WTC11 (cell line): ENCODE data around the gene NCAM2. TPM values are rescaled to one million over a fixed set of nuclear protein-coding genes. Genes with fewer than 3 reads are reported as not detected.

Experiments
- ATAC-seq: fragments of 200-7000 bp; cut with Tn5 transposase; 2 replicates; pipeline ENCODE4 v1.10.0; 2021; ENCODE audit warnings: mild to moderate bottlenecking, moderate library complexity
- CTCF ChIA-PET: fragments of 300-600 bp; sonication (Branson Sonifier 250); formaldehyde crosslinking; loops from one replicate; lab custom pipeline; 2021; ENCODE audit warnings: antibody characterized with exemption; lab: Charles Lee
- POLR2A ChIA-PET: fragments of 350-600 bp; sonication (Branson Sonifier 250); formaldehyde crosslinking; loops from one replicate; lab custom pipeline; 2021; ENCODE audit warnings: antibody characterized with exemption; lab: Charles Lee
- DNase-seq: peaks from one replicate; pipeline ENCODE4 v3.0.0; 2021; ENCODE audit warnings: low spot score
- H3K27ac Mint-ChIP-seq: 2 replicates; pipeline ENCODE4 v1.8.0; 2021; ENCODE audit warnings: mixed read lengths
- H3K27me3 Mint-ChIP-seq: 2 replicates; pipeline ENCODE4 v1.8.0; 2021; ENCODE audit warnings: low read depth, mild to moderate bottlenecking, moderate library complexity, mixed read lengths
- H3K36me3 Mint-ChIP-seq: 2 replicates; pipeline ENCODE4 v1.8.0; 2021; ENCODE audit warnings: mixed read lengths
- H3K4me1 Mint-ChIP-seq: 2 replicates; pipeline ENCODE4 v1.8.0; 2022; ENCODE audit warnings: mixed read lengths
- H3K4me3 Mint-ChIP-seq: 2 replicates; pipeline ENCODE4 v1.8.0; 2021; ENCODE audit warnings: mild to moderate bottlenecking, moderate library complexity, mixed read lengths
- H3K9me3 Mint-ChIP-seq: 2 replicates; pipeline ENCODE4 v1.8.0; 2021; ENCODE audit warnings: mixed read lengths
- CREM ChIP-seq: sonication (generic); formaldehyde crosslinking; IDR thresholded peaks from 2 replicates; pipeline ENCODE4 v1.8.1; 2022; ENCODE audit warnings: mild to moderate bottlenecking, missing genetic modification reagents, moderate library complexity
- ESRRA ChIP-seq: sonication (generic); formaldehyde crosslinking; IDR thresholded peaks from 2 replicates; pipeline ENCODE4 v1.8.1; 2022; ENCODE audit warnings: mild to moderate bottlenecking, missing genetic modification reagents, borderline replicate concordance
- FOXJ3 ChIP-seq: sonication (generic); formaldehyde crosslinking; IDR thresholded peaks from 2 replicates; pipeline ENCODE4 v1.9.0; 2021; ENCODE audit warnings: missing genetic modification reagents, mild to moderate bottlenecking, borderline replicate concordance
- GTF2I ChIP-seq: fragments of 250-450 bp; sonication (Bioruptor Pico); conservative IDR thresholded peaks from 2 replicates; pipeline ENCODE4 v1.4.0; 2021; ENCODE audit warnings: mild to moderate bottlenecking
- JAZF1 ChIP-seq: fragments of 250-450 bp; sonication (Bioruptor Pico); IDR thresholded peaks from 2 replicates; pipeline ENCODE4 v1.9.0; 2021; ENCODE audit warnings: moderate library complexity, mild to moderate bottlenecking, inconsistent platforms
- MYBL2 ChIP-seq: sonication (generic); formaldehyde crosslinking; IDR thresholded peaks from 2 replicates; pipeline ENCODE4 v1.8.1; 2023; ENCODE audit warnings: mild to moderate bottlenecking, moderate library complexity, missing genetic modification reagents
- NFYB ChIP-seq: sonication (generic); formaldehyde crosslinking; conservative IDR thresholded peaks from 2 replicates; pipeline ENCODE4 v1.8.0; 2022; ENCODE audit warnings: low read depth, missing genetic modification reagents
- SMAD3 ChIP-seq: sonication (generic); formaldehyde crosslinking; IDR thresholded peaks from 2 replicates; pipeline ENCODE4 v1.8.0; 2022; ENCODE audit warnings: missing genetic modification reagents, mild to moderate bottlenecking, borderline replicate concordance
- TCF7 ChIP-seq: sonication (generic); formaldehyde crosslinking; IDR thresholded peaks from 2 replicates; pipeline ENCODE4 v1.8.0; 2022; ENCODE audit warnings: mild to moderate bottlenecking, low read depth, missing genetic modification reagents, moderate library complexity
- TEAD1 ChIP-seq: sonication (generic); formaldehyde crosslinking; IDR thresholded peaks from 2 replicates; pipeline ENCODE4 v1.8.0; 2022; ENCODE audit warnings: mild to moderate bottlenecking, missing genetic modification reagents
- ZBTB21 ChIP-seq: sonication (generic); formaldehyde crosslinking; IDR thresholded peaks from 2 replicates; pipeline ENCODE4 v1.8.1; 2023; ENCODE audit warnings: mild to moderate bottlenecking, missing genetic modification reagents, borderline replicate concordance
- ZNF219 ChIP-seq: sonication (generic); formaldehyde crosslinking; IDR thresholded peaks from 2 replicates; pipeline ENCODE4 v1.8.0; 2023; ENCODE audit warnings: missing genetic modification reagents, mild to moderate bottlenecking, borderline replicate concordance
- ZNF423 ChIP-seq: fragments of 250-450 bp; sonication (Bioruptor Pico); IDR thresholded peaks from 2 replicates; pipeline ENCODE4 v2.1.2; 2022; ENCODE audit warnings: mild to moderate bottlenecking, moderate library complexity
- total RNA-seq: library from RNA; stranded (reverse); gene quantifications from 3 replicates; pipeline ENCODE4 v1.2.3, GENCODE V29; 2021
- TF ChIP-seq, protein P1 (sequence below): sonication (generic); formaldehyde crosslinking; IDR thresholded peaks from 2 replicates; pipeline ENCODE4 v1.8.1; 2023; ENCODE audit warnings: mild to moderate bottlenecking, missing genetic modification reagents, moderate library complexity
- TF ChIP-seq, protein P2 (sequence below): sonication (generic); formaldehyde crosslinking; IDR thresholded peaks from 2 replicates; pipeline ENCODE4 v1.8.1; 2022; ENCODE audit warnings: mild to moderate bottlenecking, missing genetic modification reagents, moderate library complexity, borderline replicate concordance
- TF ChIP-seq, protein P3 (sequence below): fragments of 250-450 bp; sonication (Bioruptor Pico); IDR thresholded peaks from 2 replicates; pipeline ENCODE4 v1.9.0; 2021; ENCODE audit warnings: mild to moderate bottlenecking
- TF ChIP-seq, protein P4 (sequence below): sonication (generic); formaldehyde crosslinking; IDR thresholded peaks from 2 replicates; pipeline ENCODE4 v1.8.0; 2023; ENCODE audit warnings: missing genetic modification reagents, mild to moderate bottlenecking, borderline replicate concordance
- TF ChIP-seq, protein P5 (sequence below): sonication (generic); formaldehyde crosslinking; IDR thresholded peaks from 2 replicates; pipeline ENCODE4 v1.8.0; 2022; ENCODE audit warnings: missing genetic modification reagents
- TF ChIP-seq, protein P6 (sequence below): sonication (generic); formaldehyde crosslinking; IDR thresholded peaks from 2 replicates; pipeline ENCODE4 v1.8.1; 2022; ENCODE audit warnings: low read depth, mild to moderate bottlenecking, moderate library complexity, missing genetic modification reagents, borderline replicate concordance
- TF ChIP-seq, protein P7 (sequence below): sonication (generic); formaldehyde crosslinking; IDR thresholded peaks from 2 replicates; pipeline ENCODE4 v1.8.1; 2022; ENCODE audit warnings: missing genetic modification reagents, borderline replicate concordance

The NCAM2 gene
- total RNA-seq, 1 experiment from 2014 or later = 1.6 TPM

DNA sequence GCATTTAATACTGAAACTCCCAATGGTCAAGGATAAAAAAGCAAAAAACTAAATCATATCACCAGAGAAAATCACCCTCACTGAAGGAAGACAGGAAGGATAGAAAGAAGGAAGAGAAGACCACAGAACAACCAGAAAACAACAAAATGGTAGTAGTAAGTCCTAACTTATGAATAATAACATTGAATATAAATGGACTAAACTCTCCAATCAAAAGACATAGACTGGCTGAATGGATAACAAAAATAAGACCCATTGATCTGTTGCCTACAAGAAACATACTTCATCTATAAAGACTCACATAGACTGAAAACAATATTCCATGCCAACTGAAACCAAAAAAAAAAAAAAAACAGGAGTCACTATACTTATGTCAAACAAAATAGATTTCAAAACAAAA lies 347.7 kb downstream of the NCAM2 start:
- peaks cover 14% of the 10 kb centered on the region for H3K36me3 Mint-ChIP-seq
- H3K4me1 Mint-ChIP-seq = no peaks in the 10 kb centered on the region
- no peak overlapping the region for H3K27ac Mint-ChIP-seq
- TF ChIP-seq, protein P1, sequence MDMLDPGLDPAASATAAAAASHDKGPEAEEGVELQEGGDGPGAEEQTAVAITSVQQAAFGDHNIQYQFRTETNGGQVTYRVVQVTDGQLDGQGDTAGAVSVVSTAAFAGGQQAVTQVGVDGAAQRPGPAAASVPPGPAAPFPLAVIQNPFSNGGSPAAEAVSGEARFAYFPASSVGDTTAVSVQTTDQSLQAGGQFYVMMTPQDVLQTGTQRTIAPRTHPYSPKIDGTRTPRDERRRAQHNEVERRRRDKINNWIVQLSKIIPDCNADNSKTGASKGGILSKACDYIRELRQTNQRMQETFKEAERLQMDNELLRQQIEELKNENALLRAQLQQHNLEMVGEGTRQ (CRISPR knock-in tag) = no peak
- TF ChIP-seq ZBTB21 (CRISPR knock-in tag) (no peak), NFYB (no peak), FOXJ3 (CRISPR knock-in tag) (no peak), CREM (CRISPR knock-in tag) (no peak), MYBL2 (no peak)
- TF ChIP-seq, protein P2, sequence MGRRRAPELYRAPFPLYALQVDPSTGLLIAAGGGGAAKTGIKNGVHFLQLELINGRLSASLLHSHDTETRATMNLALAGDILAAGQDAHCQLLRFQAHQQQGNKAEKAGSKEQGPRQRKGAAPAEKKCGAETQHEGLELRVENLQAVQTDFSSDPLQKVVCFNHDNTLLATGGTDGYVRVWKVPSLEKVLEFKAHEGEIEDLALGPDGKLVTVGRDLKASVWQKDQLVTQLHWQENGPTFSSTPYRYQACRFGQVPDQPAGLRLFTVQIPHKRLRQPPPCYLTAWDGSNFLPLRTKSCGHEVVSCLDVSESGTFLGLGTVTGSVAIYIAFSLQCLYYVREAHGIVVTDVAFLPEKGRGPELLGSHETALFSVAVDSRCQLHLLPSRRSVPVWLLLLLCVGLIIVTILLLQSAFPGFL (CRISPR knock-in tag) = no peak
- TF ChIP-seq, protein P3, sequence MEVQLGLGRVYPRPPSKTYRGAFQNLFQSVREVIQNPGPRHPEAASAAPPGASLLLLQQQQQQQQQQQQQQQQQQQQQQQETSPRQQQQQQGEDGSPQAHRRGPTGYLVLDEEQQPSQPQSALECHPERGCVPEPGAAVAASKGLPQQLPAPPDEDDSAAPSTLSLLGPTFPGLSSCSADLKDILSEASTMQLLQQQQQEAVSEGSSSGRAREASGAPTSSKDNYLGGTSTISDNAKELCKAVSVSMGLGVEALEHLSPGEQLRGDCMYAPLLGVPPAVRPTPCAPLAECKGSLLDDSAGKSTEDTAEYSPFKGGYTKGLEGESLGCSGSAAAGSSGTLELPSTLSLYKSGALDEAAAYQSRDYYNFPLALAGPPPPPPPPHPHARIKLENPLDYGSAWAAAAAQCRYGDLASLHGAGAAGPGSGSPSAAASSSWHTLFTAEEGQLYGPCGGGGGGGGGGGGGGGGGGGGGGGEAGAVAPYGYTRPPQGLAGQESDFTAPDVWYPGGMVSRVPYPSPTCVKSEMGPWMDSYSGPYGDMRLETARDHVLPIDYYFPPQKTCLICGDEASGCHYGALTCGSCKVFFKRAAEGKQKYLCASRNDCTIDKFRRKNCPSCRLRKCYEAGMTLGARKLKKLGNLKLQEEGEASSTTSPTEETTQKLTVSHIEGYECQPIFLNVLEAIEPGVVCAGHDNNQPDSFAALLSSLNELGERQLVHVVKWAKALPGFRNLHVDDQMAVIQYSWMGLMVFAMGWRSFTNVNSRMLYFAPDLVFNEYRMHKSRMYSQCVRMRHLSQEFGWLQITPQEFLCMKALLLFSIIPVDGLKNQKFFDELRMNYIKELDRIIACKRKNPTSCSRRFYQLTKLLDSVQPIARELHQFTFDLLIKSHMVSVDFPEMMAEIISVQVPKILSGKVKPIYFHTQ (CRISPR knock-in tag) = no peak
- TF ChIP-seq, protein P4, sequence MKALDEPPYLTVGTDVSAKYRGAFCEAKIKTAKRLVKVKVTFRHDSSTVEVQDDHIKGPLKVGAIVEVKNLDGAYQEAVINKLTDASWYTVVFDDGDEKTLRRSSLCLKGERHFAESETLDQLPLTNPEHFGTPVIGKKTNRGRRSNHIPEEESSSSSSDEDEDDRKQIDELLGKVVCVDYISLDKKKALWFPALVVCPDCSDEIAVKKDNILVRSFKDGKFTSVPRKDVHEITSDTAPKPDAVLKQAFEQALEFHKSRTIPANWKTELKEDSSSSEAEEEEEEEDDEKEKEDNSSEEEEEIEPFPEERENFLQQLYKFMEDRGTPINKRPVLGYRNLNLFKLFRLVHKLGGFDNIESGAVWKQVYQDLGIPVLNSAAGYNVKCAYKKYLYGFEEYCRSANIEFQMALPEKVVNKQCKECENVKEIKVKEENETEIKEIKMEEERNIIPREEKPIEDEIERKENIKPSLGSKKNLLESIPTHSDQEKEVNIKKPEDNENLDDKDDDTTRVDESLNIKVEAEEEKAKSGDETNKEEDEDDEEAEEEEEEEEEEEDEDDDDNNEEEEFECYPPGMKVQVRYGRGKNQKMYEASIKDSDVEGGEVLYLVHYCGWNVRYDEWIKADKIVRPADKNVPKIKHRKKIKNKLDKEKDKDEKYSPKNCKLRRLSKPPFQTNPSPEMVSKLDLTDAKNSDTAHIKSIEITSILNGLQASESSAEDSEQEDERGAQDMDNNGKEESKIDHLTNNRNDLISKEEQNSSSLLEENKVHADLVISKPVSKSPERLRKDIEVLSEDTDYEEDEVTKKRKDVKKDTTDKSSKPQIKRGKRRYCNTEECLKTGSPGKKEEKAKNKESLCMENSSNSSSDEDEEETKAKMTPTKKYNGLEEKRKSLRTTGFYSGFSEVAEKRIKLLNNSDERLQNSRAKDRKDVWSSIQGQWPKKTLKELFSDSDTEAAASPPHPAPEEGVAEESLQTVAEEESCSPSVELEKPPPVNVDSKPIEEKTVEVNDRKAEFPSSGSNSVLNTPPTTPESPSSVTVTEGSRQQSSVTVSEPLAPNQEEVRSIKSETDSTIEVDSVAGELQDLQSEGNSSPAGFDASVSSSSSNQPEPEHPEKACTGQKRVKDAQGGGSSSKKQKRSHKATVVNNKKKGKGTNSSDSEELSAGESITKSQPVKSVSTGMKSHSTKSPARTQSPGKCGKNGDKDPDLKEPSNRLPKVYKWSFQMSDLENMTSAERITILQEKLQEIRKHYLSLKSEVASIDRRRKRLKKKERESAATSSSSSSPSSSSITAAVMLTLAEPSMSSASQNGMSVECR (CRISPR knock-in tag) = no peak
- H3K9me3 Mint-ChIP-seq = peaks cover 34% of the 10 kb centered on the region
- ChIA-PET POLR2A (no interaction called here), CTCF (no interaction called here)
- ATAC-seq (no peak), DNase-seq (no peak)
- H3K4me3 Mint-ChIP-seq = no peak overlapping the region
- H3K27me3 Mint-ChIP-seq = no peaks in the 10 kb centered on the region

DNA sequence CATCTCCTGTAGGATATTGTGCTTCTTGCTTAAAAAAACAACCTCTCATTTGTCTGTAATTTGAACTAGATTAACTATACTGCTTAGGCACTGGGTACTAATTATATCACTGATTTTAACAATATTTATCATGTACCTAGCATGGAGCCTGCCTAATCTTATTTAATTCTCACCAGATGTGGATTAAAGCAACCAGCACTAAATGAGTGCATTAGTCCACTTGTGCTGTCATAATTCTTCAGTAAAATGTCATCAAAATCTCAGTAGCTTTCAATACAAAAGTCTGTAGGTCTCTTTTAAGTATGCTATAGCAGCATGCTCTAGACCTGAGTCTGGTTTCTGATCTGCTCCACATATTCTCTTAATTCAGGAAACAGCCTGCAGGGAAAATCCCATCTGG lies 368.1 kb downstream of the NCAM2 start:
- Mint-ChIP-seq H3K4me1 (peaks cover 7% of the 10 kb centered on the region), H3K4me3 (no peak overlapping the region), H3K27me3 (no peaks in the 10 kb centered on the region), H3K27ac (no peak overlapping the region), H3K36me3 (no peaks in the 10 kb centered on the region), H3K9me3 (no peaks in the 10 kb centered on the region)
- POLR2A ChIA-PET = no interaction called here
- CTCF ChIA-PET = no interaction called here
- DNase-seq = no peak
- no peak for ATAC-seq
- TF ChIP-seq ZNF423 (CRISPR knock-in tag) (no peak), ESRRA (CRISPR knock-in tag) (no peak), TCF7 (CRISPR knock-in tag) (no peak), SMAD3 (CRISPR knock-in tag) (no peak), ZNF219 (CRISPR knock-in tag) (no peak), JAZF1 (CRISPR knock-in tag) (no peak), GTF2I (CRISPR knock-in tag) (no peak), TEAD1 (CRISPR knock-in tag) (no peak)
- TF ChIP-seq, protein P5, sequence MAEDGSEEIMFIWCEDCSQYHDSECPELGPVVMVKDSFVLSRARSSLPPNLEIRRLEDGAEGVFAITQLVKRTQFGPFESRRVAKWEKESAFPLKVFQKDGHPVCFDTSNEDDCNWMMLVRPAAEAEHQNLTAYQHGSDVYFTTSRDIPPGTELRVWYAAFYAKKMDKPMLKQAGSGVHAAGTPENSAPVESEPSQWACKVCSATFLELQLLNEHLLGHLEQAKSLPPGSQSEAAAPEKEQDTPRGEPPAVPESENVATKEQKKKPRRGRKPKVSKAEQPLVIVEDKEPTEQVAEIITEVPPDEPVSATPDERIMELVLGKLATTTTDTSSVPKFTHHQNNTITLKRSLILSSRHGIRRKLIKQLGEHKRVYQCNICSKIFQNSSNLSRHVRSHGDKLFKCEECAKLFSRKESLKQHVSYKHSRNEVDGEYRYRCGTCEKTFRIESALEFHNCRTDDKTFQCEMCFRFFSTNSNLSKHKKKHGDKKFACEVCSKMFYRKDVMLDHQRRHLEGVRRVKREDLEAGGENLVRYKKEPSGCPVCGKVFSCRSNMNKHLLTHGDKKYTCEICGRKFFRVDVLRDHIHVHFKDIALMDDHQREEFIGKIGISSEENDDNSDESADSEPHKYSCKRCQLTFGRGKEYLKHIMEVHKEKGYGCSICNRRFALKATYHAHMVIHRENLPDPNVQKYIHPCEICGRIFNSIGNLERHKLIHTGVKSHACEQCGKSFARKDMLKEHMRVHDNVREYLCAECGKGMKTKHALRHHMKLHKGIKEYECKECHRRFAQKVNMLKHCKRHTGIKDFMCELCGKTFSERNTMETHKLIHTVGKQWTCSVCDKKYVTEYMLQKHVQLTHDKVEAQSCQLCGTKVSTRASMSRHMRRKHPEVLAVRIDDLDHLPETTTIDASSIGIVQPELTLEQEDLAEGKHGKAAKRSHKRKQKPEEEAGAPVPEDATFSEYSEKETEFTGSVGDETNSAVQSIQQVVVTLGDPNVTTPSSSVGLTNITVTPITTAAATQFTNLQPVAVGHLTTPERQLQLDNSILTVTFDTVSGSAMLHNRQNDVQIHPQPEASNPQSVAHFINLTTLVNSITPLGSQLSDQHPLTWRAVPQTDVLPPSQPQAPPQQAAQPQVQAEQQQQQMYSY (CRISPR knock-in tag) = no peak
- TF ChIP-seq, protein P6, sequence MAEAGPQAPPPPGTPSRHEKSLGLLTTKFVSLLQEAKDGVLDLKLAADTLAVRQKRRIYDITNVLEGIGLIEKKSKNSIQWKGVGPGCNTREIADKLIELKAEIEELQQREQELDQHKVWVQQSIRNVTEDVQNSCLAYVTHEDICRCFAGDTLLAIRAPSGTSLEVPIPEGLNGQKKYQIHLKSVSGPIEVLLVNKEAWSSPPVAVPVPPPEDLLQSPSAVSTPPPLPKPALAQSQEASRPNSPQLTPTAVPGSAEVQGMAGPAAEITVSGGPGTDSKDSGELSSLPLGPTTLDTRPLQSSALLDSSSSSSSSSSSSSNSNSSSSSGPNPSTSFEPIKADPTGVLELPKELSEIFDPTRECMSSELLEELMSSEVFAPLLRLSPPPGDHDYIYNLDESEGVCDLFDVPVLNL (CRISPR knock-in tag) = no peak
- TF ChIP-seq, protein P7, sequence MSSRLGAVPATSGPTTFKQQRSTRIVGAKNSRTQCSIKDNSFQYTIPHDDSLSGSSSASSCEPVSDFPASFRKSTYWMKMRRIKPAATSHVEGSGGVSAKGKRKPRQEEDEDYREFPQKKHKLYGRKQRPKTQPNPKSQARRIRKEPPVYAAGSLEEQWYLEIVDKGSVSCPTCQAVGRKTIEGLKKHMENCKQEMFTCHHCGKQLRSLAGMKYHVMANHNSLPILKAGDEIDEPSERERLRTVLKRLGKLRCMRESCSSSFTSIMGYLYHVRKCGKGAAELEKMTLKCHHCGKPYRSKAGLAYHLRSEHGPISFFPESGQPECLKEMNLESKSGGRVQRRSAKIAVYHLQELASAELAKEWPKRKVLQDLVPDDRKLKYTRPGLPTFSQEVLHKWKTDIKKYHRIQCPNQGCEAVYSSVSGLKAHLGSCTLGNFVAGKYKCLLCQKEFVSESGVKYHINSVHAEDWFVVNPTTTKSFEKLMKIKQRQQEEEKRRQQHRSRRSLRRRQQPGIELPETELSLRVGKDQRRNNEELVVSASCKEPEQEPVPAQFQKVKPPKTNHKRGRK (CRISPR knock-in tag) = no peak
